Stimulated activated CD8-positive, alpha-beta memory T cell treated with anti-CD3 and anti-CD28 coated beads, Interleukin-2, amount 100 ng/mL, for 1 hour (primary cell): ENCODE data around the gene FZR1.

Source experiments
- DNase-seq, 2 donors: peaks; one replicate each; pipeline ENCODE4 v3.0.0-alpha.2; 2020; ENCODE audit warnings: low read depth in 2 of 2

FZR1 gene

DNA sequence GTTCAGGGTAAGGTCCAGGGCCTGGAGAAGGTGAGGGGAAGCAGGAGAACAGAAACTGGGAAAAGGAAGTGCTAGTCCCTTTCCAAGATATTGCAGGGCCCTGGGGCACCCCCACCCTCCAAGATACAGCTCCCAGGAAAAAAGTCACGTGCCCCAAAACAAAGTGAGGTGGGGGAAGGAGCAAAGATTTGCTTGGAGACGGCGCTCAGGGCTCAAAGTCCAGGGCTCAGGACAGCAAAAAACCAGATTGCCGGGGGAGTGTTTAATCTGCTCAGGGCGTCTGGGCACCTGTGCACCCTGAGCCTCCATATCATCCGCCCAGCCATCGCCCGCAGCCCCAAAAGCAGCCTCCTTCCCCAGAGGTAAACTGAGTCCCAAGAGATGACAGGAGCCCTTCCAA is 32.1 kb upstream of the FZR1 start:
- DNase-seq, result no peak

DNA sequence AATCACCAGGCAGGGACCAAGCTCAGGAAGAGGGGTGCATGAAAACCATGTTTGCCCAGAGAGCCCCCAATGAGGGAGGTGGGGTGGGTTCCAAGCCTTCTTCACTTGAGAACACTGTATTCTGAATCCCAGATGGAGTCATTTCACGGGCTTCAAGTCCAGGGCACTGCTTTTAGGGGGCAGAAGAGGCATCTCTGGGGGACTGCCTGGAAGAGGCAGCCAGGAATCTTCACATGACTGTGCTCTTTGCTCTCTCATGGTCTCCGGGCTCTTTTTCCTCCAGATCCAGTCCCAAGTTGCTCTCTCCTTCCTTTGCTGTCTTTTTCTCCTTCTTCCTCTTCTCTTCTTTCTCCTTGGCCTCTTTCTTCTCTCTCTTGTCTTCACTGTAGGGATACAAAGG is 31.5 kb upstream of the FZR1 start:
- DNase-seq, result no peak

- no peak for DNase-seq
These were observed 30.7 kb upstream of the FZR1 start for GRCh38 chr19:3475449-3475848.

- no peak for DNase-seq
These were observed 29.3 kb upstream of the FZR1 start for GRCh38 chr19:3476830-3477229.

GRCh38 chr19:3477506-3477905 is 28.6 kb upstream of the FZR1 start:
- DNase-seq, result no peak

DNA sequence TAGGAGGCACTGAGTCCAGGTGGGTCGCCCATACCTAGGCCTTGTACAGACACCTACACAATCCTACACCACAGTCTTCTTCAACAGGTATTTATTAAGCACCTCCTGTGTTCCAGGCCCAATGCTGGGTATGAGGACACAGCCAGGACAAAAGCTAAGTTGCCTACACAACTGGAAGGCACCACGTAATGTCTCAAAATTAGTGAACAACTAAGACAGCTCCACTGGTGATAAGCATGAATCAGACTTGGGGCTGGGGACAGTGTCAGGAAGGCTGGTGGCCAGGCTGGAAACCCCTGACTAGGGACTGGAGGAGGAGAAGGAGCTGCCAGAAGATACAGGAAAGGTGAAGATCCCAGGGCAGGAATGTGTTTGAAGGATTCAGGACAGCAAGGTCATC is 28.2 kb upstream of the FZR1 start:
- no peak for DNase-seq

DNA sequence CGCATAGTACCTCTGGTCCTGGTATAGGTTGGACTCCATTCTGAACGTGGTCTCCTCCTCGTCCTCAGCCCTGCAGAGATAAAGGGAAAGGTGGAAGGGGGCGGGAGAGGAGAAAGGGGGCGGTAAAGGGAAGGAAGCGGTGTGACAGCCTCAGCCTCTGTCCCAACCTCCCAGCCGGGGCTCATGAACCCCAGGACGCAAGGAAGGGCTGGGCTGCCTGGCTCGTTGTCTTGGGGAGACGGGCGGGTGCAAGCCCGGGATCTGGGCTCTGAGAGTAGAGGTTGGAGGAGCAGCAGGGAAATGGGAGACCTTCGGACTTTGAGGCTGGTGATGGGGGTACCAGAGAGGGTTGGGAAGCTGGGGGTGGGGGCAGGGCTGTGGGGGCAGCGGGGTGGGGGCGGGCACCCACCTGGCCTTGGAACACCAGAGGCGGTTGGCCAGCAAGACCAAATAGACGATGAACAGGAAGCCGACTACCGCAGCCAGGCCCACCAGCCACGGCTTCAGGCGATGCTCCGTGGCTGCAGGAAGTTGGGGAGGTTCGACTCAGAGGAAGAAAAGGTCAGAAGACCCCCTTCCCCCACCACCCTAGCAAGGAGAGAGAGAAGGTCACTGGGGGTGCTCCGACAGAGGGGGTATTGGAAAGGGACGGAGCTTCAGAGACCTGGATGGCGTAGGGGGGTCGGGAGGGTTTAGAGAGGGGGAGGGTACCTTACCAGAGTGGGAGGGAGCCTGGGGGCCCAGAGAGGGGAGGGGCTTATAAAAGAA is 27.5 kb upstream of the FZR1 start:
- DNase-seq, result no peak

DNA sequence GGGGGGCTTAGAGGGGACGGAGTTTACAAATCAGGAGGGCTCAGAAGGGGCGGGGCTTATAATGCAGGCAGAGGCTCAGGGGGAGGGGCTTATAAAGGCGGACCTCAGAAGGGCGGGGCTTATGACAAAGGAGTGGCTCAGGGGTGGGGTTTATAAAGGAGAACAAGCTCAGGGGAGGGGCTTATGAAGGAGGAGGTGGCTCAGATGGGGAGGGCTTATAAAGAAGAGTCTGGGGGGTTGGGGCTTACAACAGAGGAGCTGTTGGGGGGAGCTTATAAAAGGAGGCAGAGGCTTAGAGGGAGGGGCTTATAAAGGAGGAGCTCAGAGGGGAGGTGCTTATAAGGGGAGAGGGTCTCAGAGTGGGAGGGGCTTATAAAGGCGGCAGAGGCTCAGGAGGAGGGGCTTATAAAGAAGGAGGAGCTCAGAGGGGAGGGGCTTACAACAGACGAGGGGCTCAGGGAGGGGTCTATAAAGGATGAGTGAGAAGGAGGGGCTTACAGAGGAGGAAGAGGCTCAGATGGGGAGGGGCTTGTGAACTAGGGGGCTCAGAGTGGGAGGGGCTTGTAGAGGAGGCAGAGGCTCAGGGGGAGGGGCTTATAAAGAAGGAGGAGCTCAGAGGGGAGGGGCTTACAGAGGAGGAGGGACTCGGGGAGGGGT is 26.8 kb upstream of the FZR1 start:
- peak in 1 of 2 donors; percentile 14 for DNase-seq

- DNase-seq, result no peak
These were observed 26.3 kb upstream of the FZR1 start for GRCh38 chr19:3479834-3480215.

- no peak for DNase-seq
These were observed 25.6 kb upstream of the FZR1 start, which contains the start of gene SMIM24 for GRCh38 chr19:3480383-3481091. Gene SMIM24 (minus strand): TSS chr19:3480525. CDS start chr19:3480463, 62 bp downstream.

DNA sequence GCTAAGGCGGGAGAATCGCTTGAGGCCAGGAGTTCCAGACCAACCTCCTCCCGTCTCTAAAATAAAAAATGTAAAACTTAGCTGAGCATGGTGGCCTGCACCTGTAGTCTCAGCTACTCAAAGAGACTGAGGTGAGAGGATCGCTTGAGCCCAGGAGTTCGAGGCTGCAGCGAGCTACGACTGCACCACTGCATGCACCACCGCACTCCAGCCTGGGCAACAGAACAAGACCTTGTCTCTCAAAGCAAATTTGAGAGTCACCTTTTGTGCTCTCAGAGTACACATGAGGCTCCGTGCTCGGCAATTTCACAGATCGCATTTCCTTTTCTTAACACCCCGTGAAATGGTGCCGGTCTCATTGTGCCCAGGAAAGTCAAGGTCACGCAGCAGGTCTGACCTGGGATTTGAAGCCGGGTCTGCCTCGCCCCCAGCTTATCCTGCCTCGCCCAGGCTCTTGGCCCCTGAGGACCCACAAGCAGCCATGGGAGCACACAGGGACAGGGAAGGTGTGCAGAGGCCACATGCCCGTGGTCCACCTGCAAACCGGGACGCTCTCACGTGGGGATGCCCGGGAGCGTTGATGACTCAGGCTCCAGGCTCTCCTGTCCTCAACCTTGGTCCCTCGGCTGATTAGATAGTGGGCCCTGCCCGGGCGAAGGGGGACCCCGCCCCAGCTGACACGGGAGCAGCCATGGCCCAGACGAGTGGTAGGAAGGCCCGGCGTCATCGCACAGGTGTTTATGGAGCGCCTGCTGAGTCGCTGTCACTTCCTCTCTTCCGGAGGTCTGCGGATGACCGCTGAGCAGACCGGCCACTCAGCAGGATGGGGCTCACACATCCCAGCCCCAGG is 24.6 kb upstream of the FZR1 start:
- DNase-seq, result no peak

GRCh38 chr19:3482507-3483225 is 23.4 kb upstream of the FZR1 start:
- DNase-seq, result no peak

GRCh38 chr19:3483226-3483628 is 22.9 kb upstream of the FZR1 start, which contains the start of gene SMIM44:
Gene SMIM44 (minus strand): TSS chr19:3483441. CDS start chr19:3483403, 38 bp downstream.
- DNase-seq, result no peak

- DNase-seq, result no peak
These were observed 14.6 kb upstream of the FZR1 start for GRCh38 chr19:3491396-3492119.

DNA sequence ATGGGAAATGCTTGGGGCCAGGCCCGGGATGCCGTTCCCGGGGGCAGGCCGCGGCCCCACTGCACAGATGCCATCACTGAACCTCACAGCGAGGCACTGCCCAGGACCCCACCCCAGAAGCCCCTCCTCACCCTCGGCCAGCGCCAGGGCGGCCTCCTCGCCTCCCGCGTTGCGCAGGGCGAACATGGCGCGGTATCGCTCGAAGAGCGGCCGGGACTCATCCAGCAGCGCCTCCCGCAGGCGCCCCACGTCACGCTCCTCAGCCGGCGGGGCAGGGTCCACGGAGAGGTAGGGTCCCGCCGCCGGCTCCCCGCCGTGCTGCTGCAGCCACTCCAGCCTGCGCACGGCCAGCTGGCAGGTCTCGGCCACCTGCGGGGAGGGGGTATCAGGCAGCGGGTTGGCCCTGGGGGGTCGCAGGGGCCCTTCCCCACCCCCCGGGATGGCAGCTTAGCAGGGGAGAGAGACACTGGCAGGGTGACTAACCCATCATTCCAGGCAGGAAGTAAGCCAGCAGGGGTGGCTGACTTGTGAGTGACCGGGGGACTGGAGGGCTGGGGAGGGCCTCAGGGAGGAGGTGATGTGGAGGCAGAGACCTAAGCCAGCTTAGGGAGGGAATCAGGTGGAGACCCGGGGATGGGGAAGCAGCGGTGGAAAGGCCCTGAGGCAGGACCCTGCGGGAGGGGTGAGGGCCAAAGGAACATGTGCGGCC is 13.8 kb upstream of the FZR1 start:
- DNase-seq, result no peak

DNA sequence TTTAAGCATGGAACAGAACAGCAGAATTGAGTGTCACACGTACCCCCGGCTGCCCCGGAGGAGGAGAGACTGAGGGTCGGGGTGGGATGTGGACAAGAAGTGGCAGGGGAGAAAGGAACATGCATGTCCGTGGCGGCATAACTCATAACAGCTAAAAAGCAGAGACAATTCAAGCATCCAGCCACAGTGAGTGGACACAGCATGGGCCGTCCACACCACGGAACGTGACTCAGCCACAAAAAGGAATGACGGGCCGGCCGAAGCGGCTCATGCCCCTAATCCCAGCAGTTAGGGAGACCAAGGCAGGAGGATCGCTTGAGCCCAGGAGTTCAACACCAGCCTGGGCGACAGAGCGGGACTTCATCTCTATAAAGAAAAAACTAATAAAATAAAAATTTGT is 13.2 kb upstream of the FZR1 start:
- no peak for DNase-seq

DNA sequence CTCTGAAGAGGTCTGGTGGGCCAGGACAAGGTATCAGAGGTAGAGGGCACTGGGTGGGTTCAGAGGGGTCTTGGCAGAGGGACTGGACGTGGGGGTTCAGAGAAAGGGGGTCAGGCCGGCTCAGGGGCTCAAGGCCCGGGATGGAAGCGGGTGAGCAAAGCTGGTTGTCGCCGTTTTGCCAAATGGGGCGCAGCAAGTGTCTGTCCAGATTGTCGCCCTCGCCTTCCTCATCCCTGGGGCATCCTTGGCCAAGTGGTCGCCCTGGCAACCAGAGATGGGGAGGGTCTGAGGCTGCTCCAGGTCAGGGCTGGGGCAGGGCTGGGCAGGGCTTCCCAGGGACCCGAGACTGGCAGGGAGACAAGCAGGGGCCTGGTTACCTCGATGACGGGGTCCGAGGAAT is 12.5 kb upstream of the FZR1 start:
- no peak for DNase-seq

DNA sequence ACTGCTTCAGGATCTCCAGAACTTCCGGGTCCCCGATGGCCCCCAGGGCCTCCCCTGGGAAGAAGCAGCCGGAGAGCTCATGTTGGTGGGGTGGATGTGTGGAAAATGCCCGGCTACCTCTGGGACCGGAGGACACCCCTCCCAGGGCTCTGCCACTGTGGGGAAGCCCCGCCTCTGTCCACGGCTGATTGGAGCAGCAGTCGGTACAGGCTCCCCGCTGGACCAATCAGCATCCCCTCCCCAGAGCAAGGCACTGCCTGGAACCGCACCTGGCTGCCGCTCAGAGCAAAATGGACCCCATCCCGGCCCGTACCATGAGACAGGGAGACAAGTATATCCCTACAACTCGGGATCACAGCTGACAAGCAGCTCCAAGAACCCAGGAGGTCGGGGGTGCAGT is 12.1 kb upstream of the FZR1 start:
- no peak for DNase-seq

GRCh38 chr19:3494559-3494958 is 11.6 kb upstream of the FZR1 start:
- DNase-seq, result no peak
